MG63 (cell line): ENCODE measurements around the gene HAUS3. TPM values are rescaled to one million over a fixed set of nuclear protein-coding genes. Genes with fewer than 3 reads are reported as not detected.

ENCODE experiments used
- total RNA-seq: library from RNA; depleted of rRNA; stranded (reverse); fragments of >200 nt; shearing (Covaris generic); gene quantifications from 2 replicates; pipeline ENCODE4 v1.2.3, GENCODE V29; 2014; ENCODE audit warnings: low replicate concordance; rRNA removed

HAUS3 gene
- total RNA-seq, 1 experiment from 2014 or later: 7.7 TPM

Other genes with a start within 250 kb of the HAUS3 start
- gene NELFA, start 233.1 kb downstream of the HAUS3 start, total RNA-seq: 4.7 and 15.0 TPM in 2 replicates
- 2.0 and 4.3 TPM in 2 replicates for gene NAT8L, start 182.8 kb downstream of the HAUS3 start, total RNA-seq
- gene POLN, start within 50 bp of the HAUS3 start, total RNA-seq: not detected in 2 replicates
- gene MXD4, start 20.0 kb upstream of the HAUS3 start, total RNA-seq: 25.0 and 31.4 TPM in 2 replicates
- 1.5 and 3.1 TPM in 2 replicates for gene ZFYVE28, start 176.5 kb upstream of the HAUS3 start, total RNA-seq
- not detected in 2 replicates for gene CFAP99, start 176.8 kb upstream of the HAUS3 start, total RNA-seq
- 39.8 and 44.8 TPM in 2 replicates for gene RNF4, start 227.0 kb upstream of the HAUS3 start, total RNA-seq